Glomerular endothelial cell (primary cell): ENCODE data around the gene ADCYAP1. TPM values are rescaled to one million over a fixed set of nuclear protein-coding genes. Genes with fewer than 3 reads are reported as not detected.

Experiments
- DNase-seq: peaks from one replicate; pipeline ENCODE4 v3.0.0-alpha.2; 2011; ENCODE audit warnings: low read depth, low spot score; ENCODE audit errors: extremely low read depth
- total RNA-seq: library from RNA; depleted of rRNA; stranded (reverse); fragments of >200 nt; gene quantifications from 2 replicates; pipeline ENCODE4 v1.2.3, GENCODE V29; 2015

The ADCYAP1 gene
- total RNA-seq, 1 donor from 2014 or later = 0.12 TPM

GRCh38 chr18:908758-909724 is 4.4 kb downstream of the ADCYAP1 start:
- DNase-seq = no peak

- no peak for DNase-seq
Observed at GRCh38 chr18:910247-910646, 5.6 kb downstream of the ADCYAP1 start.

- no peak for DNase-seq
Observed at GRCh38 chr18:911025-911424, 6.4 kb downstream of the ADCYAP1 start.

- DNase-seq = no peak
Observed at GRCh38 chr18:911486-911885, 6.8 kb downstream of the ADCYAP1 start.

GRCh38 chr18:916562-916961 is 11.9 kb downstream of the ADCYAP1 start:
- DNase-seq = no peak

- no peak for DNase-seq
Observed at GRCh38 chr18:919078-919477, 14.4 kb downstream of the ADCYAP1 start.

- no peak for DNase-seq
Observed at GRCh38 chr18:923144-923866, 18.6 kb downstream of the ADCYAP1 start.

GRCh38 chr18:924987-925386 is 20.3 kb downstream of the ADCYAP1 start:
- DNase-seq = no peak

- no peak for DNase-seq
Observed at GRCh38 chr18:926946-927345, 22.3 kb downstream of the ADCYAP1 start.

- DNase-seq = no peak
Observed at GRCh38 chr18:933082-933481, 28.4 kb downstream of the ADCYAP1 start.

GRCh38 chr18:934518-935133 is 30.0 kb downstream of the ADCYAP1 start:
- DNase-seq = no peak

GRCh38 chr18:936941-937340 is 32.3 kb downstream of the ADCYAP1 start:
- DNase-seq = no peak

- no peak for DNase-seq
Observed at GRCh38 chr18:939166-939565, 34.5 kb downstream of the ADCYAP1 start.

GRCh38 chr18:939958-940357 is 35.3 kb downstream of the ADCYAP1 start:
- DNase-seq = no peak

- no peak for DNase-seq
Observed at GRCh38 chr18:941331-941730, 36.7 kb downstream of the ADCYAP1 start.

- no peak for DNase-seq
Observed at GRCh38 chr18:944440-944839, 39.8 kb downstream of the ADCYAP1 start.

- DNase-seq = no peak
Observed at GRCh38 chr18:949724-950631, 45.3 kb downstream of the ADCYAP1 start.

- no peak for DNase-seq
Observed at GRCh38 chr18:950882-951495, 46.3 kb downstream of the ADCYAP1 start.

GRCh38 chr18:955384-956066 is 50.9 kb downstream of the ADCYAP1 start:
- DNase-seq = no peak
